ENCODE data around the gene CDAN1.
"Not testable (repeated sequence)": the region's sequence is repeated elsewhere in the genome, so short reads cannot be mapped to it uniquely, and the experiment has no call there.

- not testable (repeated sequence) for TF ChIP-seq POLR2AphosphoS5 (IDR thresholded peaks at IDR 0.05; ENCODE audit: low read depth, low read length); POLR2A (IDR thresholded peaks at IDR 0.05; ENCODE audit: control extremely low read depth in 1 of 2, low read depth in 2 of 2, low read length in 2 of 2); CTCF (IDR thresholded peaks at IDR 0.05; ENCODE audit: control extremely low read depth in 1 of 3, insufficient read depth in 1 of 3, low read depth in 1 of 3, low read length in 3 of 3)
These were observed 56.8 kb downstream of the CDAN1 start for GRCh38 chr15:42680142-42680482.
